Esophagus muscularis mucosa (tissue), 4 donors: ENCODE data around the gene NEU1. TPM values are rescaled to one million over a fixed set of nuclear protein-coding genes. Genes with fewer than 3 reads are reported as not detected.

Experiments used
- DNase-seq: peaks from one replicate; pipeline ENCODE4 v3.0.0-alpha.2; 2017; ENCODE audit errors: extremely low spot score
- H3K27ac ChIP-seq, 4 donors: fragments of 200-600 bp; sonication (generic); replicated peaks in 1 of 4; 1 replicate in 3 of 4; 2 replicates in 1 of 4; pipeline ENCODE4 v1.5.1; 2016 to 2019; ENCODE audit warnings: mild to moderate bottlenecking in 1 of 4
- H3K27me3 ChIP-seq, 4 donors: fragments of 200-600 bp; sonication (generic); one replicate each; pipeline versions ENCODE4 v1.5.1 to v1.6.0; 2016 to 2019
- H3K36me3 ChIP-seq, 4 donors: fragments of 200-600 bp; sonication (generic); one replicate each; pipeline ENCODE4 v1.5.1; 2016 to 2019
- H3K4me1 ChIP-seq, 4 donors: fragments of 200-600 bp; sonication (generic); one replicate each; pipeline ENCODE4 v1.5.1; 2016 to 2019
- H3K4me3 ChIP-seq, 4 donors: fragments of 200-600 bp; sonication (generic); 1 replicate in 2 of 4; 2 replicates in 2 of 4; pipeline ENCODE4 v1.5.1; 2016 to 2019; ENCODE audit warnings: mild to moderate bottlenecking in 4 of 4, moderate library complexity in 1 of 4
- H3K9me3 ChIP-seq, 4 donors: fragments of 200-600 bp; sonication (generic); 1 replicate in 3 of 4; 2 replicates in 1 of 4; pipeline ENCODE4 v1.5.1; 2016 to 2019
- CTCF ChIP-seq, 3 experiments: fragments of 200-600 bp in 2 of 3; fragments of 450-650 bp in 1 of 3; sonication (generic) in 2 of 3; IDR thresholded peaks; one replicate each; pipeline ENCODE4 v1.5.1; 2017 to 2019; ENCODE audit warnings: antibody characterized with exemption in 3 of 3, mild to moderate bottlenecking in 2 of 3, moderate library complexity in 1 of 3
- EP300 ChIP-seq: sonication (generic); formaldehyde crosslinking; IDR thresholded peaks from one replicate; pipeline ENCODE4 v1.6.1; 2017; ENCODE audit warnings: antibody characterized with exemption
- POLR2A ChIP-seq: fragments of 450-650 bp; IDR thresholded peaks from one replicate; pipeline ENCODE4 v1.6.1; 2017; ENCODE audit warnings: antibody characterized with exemption, moderate library complexity, mild to moderate bottlenecking, low read depth
- POLR2AphosphoS5 ChIP-seq, 2 donors: sonication (generic); formaldehyde crosslinking; IDR thresholded peaks; one replicate each; pipeline ENCODE4 v1.6.1; 2017; ENCODE audit warnings: antibody characterized with exemption in 2 of 2
- WGBS: methylation state at CpG from one replicate; pipeline ENCODE4 v1.1.5; 2018; 5-methylcytosine and 5-hydroxymethylcytosine counted together
- intact Hi-C: fragments of 100-400 bp; cut with DNase I; formaldehyde crosslinking; loops from one replicate; pipeline ENCODE4 v1.15.1; 2023
- total RNA-seq, 4 donors: library from RNA; depleted of rRNA; stranded (reverse); fragments of >200 nt; gene quantifications; one replicate each; pipeline versions ENCODE4 v1.1.0 to v1.2.1, GENCODE V29; 2016

The NEU1 gene
- total RNA-seq, 4 donors from 2014 or later = 24.9 to 39.6 (median 34.9) TPM

- TF ChIP-seq CTCF (IDR thresholded peaks at IDR 0.05) = no peak
- no peak overlapping the region for H3K4me3 ChIP-seq
- no peaks in the 10 kb centered on the region for H3K4me1 ChIP-seq
- no peaks in the 10 kb centered on the region for H3K9me3 ChIP-seq
- no peak for DNase-seq
- H3K36me3 ChIP-seq = peaks cover 28 to 34% (median 33%) of the 10 kb centered on the region in 4 donors
- 77% methylated on average over 8 of the region's 10 CpGs for WGBS
- intact Hi-C loops = no loop called here
- H3K27ac ChIP-seq = peak overlapping the region in 1 of 4 donors; percentile 6
- no peaks in the 10 kb centered on the region for H3K27me3 ChIP-seq
Observed at GRCh38 chr6:31877651-31878161, 15.1 kb upstream of the NEU1 start.

DNA sequence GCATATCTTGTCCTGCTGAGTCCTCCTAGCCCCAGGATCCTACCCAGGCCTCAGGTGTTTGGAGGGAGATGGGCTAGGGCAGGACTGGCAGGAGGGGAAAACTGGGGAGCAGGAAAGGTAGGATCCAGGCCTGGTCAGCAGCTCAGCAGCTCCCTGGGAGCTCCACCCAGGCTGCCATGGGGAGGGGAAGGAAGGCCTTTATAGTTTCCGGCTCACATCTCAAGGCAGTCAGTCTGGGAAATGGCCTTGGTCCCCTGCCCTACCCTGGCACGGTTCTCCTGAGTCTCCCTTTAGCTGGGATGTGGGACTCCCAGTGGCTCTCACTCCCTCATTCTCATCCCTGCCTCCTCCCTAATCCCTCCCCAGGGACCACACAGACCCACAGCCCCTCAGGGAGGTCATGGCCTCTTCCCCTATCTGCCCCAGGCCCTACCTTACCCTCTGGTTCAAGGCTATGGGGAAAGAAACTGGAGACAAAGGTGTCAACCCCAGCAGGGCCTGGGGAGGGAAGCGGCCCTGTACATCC is 14.6 kb upstream of the NEU1 start:
- peaks cover 23 to 29% (median 28%) of the 10 kb centered on the region in 4 donors for H3K36me3 ChIP-seq
- TF ChIP-seq POLR2A = no peak
- no peak for TF ChIP-seq CTCF (IDR thresholded peaks at IDR 0.05)
- no peak for TF ChIP-seq POLR2AphosphoS5 (IDR thresholded peaks at IDR 0.05)
- no peak for TF ChIP-seq EP300
- H3K4me1 ChIP-seq = no peaks in the 10 kb centered on the region
- H3K4me3 ChIP-seq = no peak overlapping the region
- no peak for DNase-seq
- no peak overlapping the region for H3K27ac ChIP-seq
- 75% methylated on average over 3 of the region's 3 CpGs for WGBS
- intact Hi-C loops = no loop called here
- no peaks in the 10 kb centered on the region for H3K9me3 ChIP-seq
- H3K27me3 ChIP-seq = no peaks in the 10 kb centered on the region

DNA sequence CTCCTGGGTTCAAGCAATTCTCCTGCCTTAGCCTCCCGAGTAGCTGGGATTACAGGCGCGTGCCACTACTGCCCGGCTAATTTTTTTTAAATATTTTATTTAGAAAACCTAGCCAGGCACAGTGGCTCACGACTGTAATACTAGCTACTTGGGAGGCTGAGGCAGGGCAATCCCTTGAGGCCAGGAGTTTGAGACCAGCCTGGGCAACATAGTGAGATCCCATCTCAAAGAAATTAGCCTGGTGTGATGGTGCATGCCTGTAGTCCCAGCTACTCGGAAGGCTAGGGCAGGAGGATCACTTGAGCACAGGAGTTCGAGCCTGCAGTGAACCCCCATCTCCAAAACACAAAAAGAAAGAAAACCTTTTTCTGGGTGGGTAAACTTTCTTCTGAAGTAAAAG is 13.7 kb upstream of the NEU1 start:
- no peaks in the 10 kb centered on the region for H3K9me3 ChIP-seq
- TF ChIP-seq CTCF (IDR thresholded peaks at IDR 0.05) (no peak), POLR2A (no peak), POLR2AphosphoS5 (IDR thresholded peaks at IDR 0.05) (no peak), EP300 (no peak)
- H3K27me3 ChIP-seq = no peaks in the 10 kb centered on the region
- no peak overlapping the region for H3K27ac ChIP-seq
- WGBS = 85% methylated on average over 7 of the region's 7 CpGs
- DNase-seq = no peak
- no peak overlapping the region for H3K4me3 ChIP-seq
- peaks cover 18 to 21% (median 19%) of the 10 kb centered on the region in 4 donors for H3K36me3 ChIP-seq
- no peaks in the 10 kb centered on the region for H3K4me1 ChIP-seq
- intact Hi-C loops = no loop called here

GRCh38 chr6:31875877-31876276 is 13.3 kb upstream of the NEU1 start:
- Histone ChIP-seq H3K4me1 (no peaks in the 10 kb centered on the region), H3K9me3 (no peaks in the 10 kb centered on the region), H3K27me3 (no peaks in the 10 kb centered on the region), H3K4me3 (no peak overlapping the region), H3K36me3 (peaks cover 14 to 16% (median 15%) of the 10 kb centered on the region in 4 donors), H3K27ac (no peak overlapping the region)
- TF ChIP-seq EP300 (no peak), POLR2A (no peak), POLR2AphosphoS5 (IDR thresholded peaks at IDR 0.05) (no peak), CTCF (IDR thresholded peaks at IDR 0.05) (no peak)
- WGBS = 68% methylated on average over 5 of the region's 5 CpGs
- intact Hi-C loops = no loop called here
- DNase-seq = no peak
